ENCODE measurements around the gene TCF7L2.

TCF7L2 gene

DNA sequence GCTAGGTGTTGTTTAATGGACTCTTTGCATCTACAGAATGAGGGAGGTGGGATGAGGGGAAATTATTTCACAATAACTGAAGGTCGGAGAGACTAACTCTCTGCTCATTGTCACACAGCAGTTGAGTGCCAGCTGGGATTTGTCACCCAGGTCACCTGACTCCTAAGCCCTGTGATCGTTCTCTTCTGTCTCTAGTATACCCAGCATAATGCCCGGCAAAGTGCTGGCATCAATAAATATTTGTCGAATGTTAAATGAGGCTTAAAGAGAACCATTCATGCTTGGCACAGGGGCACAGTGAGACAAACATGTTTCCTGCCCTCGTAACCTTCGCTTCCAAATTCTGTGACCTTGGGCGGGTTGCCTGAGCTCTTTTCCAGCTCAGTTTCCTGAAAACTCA, 70.8 kb downstream of the TCF7L2 start:
- no peak for TF ChIP-seq CTCF (IDR thresholded peaks at IDR 0.05; ENCODE audit: extremely low read depth, insufficient read depth, missing control alignments)
- no peak for DNase-seq (ENCODE audit: low spot score)
- in situ Hi-C loops (cut with MboI; ENCODE audit: low pct_unique_long_range_greater_than_20kb, low sequenced_read_pairs, unreplicated experiment): no loop called here

DNA sequence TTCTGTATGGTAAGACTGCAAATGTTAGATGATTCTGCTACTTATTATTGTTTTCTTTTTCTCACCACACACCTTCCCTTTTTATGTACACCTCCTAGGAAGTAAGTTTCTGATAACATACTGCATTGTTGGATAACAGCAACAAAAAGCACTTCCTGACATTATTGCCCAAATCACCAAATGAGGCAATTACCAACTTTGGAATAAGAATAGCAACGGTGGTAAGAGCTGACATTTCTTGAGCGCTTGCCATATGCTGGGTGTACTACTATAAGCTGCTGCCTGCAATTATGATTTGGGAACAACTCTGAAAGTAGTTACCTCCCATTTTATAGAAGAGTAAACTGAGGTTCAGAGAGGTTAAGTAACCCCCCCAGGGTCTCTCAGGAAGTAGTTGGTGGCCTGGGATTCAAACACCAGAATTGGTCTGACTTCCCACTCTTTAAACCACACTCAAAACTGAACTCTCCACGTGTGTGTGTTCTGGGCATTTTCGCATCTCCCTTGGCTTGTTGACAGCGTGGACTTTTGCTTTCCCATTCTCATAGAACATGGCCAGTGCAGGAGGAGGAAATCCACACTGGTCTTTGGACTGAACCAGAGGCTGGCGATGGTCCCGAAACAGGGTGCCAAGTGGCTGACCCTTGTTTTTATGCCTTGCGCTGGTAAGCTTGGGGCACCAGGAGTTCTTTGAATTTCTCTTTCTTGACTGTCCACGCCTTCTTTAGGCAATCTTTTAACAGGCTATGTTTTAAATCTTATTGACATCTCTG, 71.4 kb downstream of the TCF7L2 start:
- no peak for TF ChIP-seq CTCF (IDR thresholded peaks at IDR 0.05; ENCODE audit: extremely low read depth, insufficient read depth, missing control alignments)
- in situ Hi-C loops (cut with MboI; ENCODE audit: low pct_unique_long_range_greater_than_20kb, low sequenced_read_pairs, unreplicated experiment): no loop called here
- no peak for DNase-seq (ENCODE audit: low spot score)

DNA sequence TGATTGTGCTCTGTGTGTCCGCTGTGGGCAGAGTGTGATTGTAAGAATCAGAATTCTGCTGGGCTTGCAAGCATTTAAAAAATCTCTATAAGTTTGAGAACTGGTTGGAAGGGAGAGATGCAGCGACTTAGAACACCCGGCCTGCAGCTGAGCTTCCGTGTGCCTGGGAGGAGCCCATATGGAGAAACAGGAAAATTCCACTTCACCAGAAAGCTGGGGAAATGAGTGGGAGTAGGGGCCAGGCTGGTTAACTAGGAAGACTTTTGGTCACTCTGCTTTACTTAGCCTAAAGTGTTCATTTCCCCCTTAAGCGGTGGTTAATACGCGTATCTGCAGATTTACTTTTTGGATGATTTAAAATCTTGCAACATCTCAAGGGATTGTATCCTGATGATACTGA, 72.2 kb downstream of the TCF7L2 start:
- DNase-seq (ENCODE audit: low spot score): no peak
- in situ Hi-C loops (cut with MboI; ENCODE audit: low pct_unique_long_range_greater_than_20kb, low sequenced_read_pairs, unreplicated experiment): no loop called here
- TF ChIP-seq CTCF (IDR thresholded peaks at IDR 0.05; ENCODE audit: extremely low read depth, insufficient read depth, missing control alignments): no peak

GRCh38 chr10:113023017-113023416, 73.0 kb downstream of the TCF7L2 start:
- no peak for DNase-seq (ENCODE audit: low spot score)
- TF ChIP-seq CTCF (IDR thresholded peaks at IDR 0.05; ENCODE audit: extremely low read depth, insufficient read depth, missing control alignments): no peak
- in situ Hi-C loops (cut with MboI; ENCODE audit: low pct_unique_long_range_greater_than_20kb, low sequenced_read_pairs, unreplicated experiment): no loop called here

GRCh38 chr10:113024930-113025329, 74.9 kb downstream of the TCF7L2 start:
- DNase-seq (ENCODE audit: low spot score): no peak
- no peak for TF ChIP-seq CTCF (IDR thresholded peaks at IDR 0.05; ENCODE audit: extremely low read depth, insufficient read depth, missing control alignments)
- in situ Hi-C loops (cut with MboI; ENCODE audit: low pct_unique_long_range_greater_than_20kb, low sequenced_read_pairs, unreplicated experiment): no loop called here

- in situ Hi-C loops (cut with MboI; ENCODE audit: low pct_unique_long_range_greater_than_20kb, low sequenced_read_pairs, unreplicated experiment): no loop called here
- TF ChIP-seq CTCF (IDR thresholded peaks at IDR 0.05; ENCODE audit: extremely low read depth, insufficient read depth, missing control alignments): no peak
- no peak for DNase-seq (ENCODE audit: low spot score)
These were observed 75.4 kb downstream of the TCF7L2 start for GRCh38 chr10:113025487-113025886.

Measured in GM13977 (cell line).